PC-3 (cell line): ENCODE results near the gene SLC16A8.

Source experiments
- CTCF ChIP-seq: fragments of 300-600 bp; sonication (generic); conservative IDR thresholded peaks from 2 replicates; pipeline ENCODE4 v1.5.1; 2017; ENCODE audit warnings: antibody characterized with exemption, low read depth, mild to moderate bottlenecking, low read length
- EZH2phosphoT487 ChIP-seq: fragments of 300-600 bp; sonication (generic); IDR thresholded peaks from 2 replicates; pipeline ENCODE4 v1.6.1; 2018; ENCODE audit warnings: mild to moderate bottlenecking, antibody characterized with exemption, low read length, borderline replicate concordance

DNA sequence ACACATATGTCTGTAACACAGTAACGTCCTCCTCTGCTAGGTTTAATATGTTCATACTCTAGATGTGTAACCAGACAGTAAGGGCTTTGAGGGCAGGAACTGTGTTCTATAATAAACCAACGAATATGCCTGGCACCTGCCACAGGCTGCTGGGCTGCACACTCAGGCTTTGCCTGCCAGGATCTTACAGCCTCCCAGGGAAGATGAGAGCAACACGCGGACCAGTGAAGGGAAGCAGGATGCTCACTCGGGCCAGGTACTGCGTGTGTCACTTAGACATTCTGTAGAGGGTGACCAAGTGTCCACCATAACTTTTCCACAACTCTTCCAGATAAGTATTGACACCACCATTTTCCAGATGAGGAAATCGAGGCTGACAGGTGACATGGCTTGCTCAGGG, 48.2 kb upstream of the SLC16A8 start:
- TF ChIP-seq CTCF (no peak), EZH2phosphoT487 (no peak)
